NCI-H2107 treated with DMSO at 0.1 percent for 48 hours (cell line): Measurements from ENCODE around the gene PRKCQ.
"Not testable (repeated sequence)": the region's sequence is repeated elsewhere in the genome, so short reads cannot be mapped to it uniquely, and the experiment has no call there.

Experiments
- DNase-seq: peaks from one replicate; lab custom pipeline; 2025; ENCODE audit not compliant: unreplicated experiment; lab: John Stamatoyannopoulos, UW

The PRKCQ gene

GRCh38 chr10:6597478-6597877 is 17.4 kb upstream of the PRKCQ start:
- DNase-seq, result no peak

GRCh38 chr10:6595499-6595898 is 15.4 kb upstream of the PRKCQ start:
- no peak for DNase-seq

GRCh38 chr10:6593241-6593671 is 13.2 kb upstream of the PRKCQ start:
- DNase-seq, result no peak

GRCh38 chr10:6592080-6592479 is 12.0 kb upstream of the PRKCQ start:
- no peak for DNase-seq

- no peak for DNase-seq
Observed at GRCh38 chr10:6591668-6592067, 11.6 kb upstream of the PRKCQ start.

- DNase-seq, result no peak
Observed at GRCh38 chr10:6590100-6590499, 10.0 kb upstream of the PRKCQ start.

- DNase-seq, result no peak
Observed at GRCh38 chr10:6589287-6590094, 9.4 kb upstream of the PRKCQ start.

- DNase-seq, result no peak
Observed at GRCh38 chr10:6588845-6589244, 8.8 kb upstream of the PRKCQ start.

GRCh38 chr10:6588082-6588481 is 8.0 kb upstream of the PRKCQ start:
- DNase-seq, result no peak

GRCh38 chr10:6586501-6586900 is 6.4 kb upstream of the PRKCQ start:
- no peak for DNase-seq

GRCh38 chr10:6583447-6583846 is 3.4 kb upstream of the PRKCQ start:
- no peak for DNase-seq

- not testable (repeated sequence) for DNase-seq
Observed at GRCh38 chr10:6582913-6583312, 2.8 kb upstream of the PRKCQ start.

GRCh38 chr10:6582298-6582697 is 2.2 kb upstream of the PRKCQ start:
- DNase-seq, result no peak

- no peak for DNase-seq
Observed at GRCh38 chr10:6581778-6582228, 1.7 kb upstream of the PRKCQ start.

- DNase-seq, result not testable (repeated sequence)
Observed at GRCh38 chr10:6581223-6581622, 1.1 kb upstream of the PRKCQ start.

GRCh38 chr10:6580279-6581029 is 378 bp upstream of the PRKCQ start:
- no peak for DNase-seq

- DNase-seq, result no peak
Observed at GRCh38 chr10:6579183-6579903, 733 bp downstream of the PRKCQ start.

- DNase-seq, result no peak
Observed at GRCh38 chr10:6578795-6579182, 1.3 kb downstream of the PRKCQ start.

- DNase-seq, result no peak
Observed at GRCh38 chr10:6578251-6578771, 1.8 kb downstream of the PRKCQ start.

- no peak for DNase-seq
Observed at GRCh38 chr10:6576326-6576725, 3.8 kb downstream of the PRKCQ start.

- no peak for DNase-seq
Observed at GRCh38 chr10:6574664-6575176, 5.4 kb downstream of the PRKCQ start.
